GM19193 (cell line): Measurements from ENCODE around the gene DPEP2NB.
A peak's percentile ranks its signal among the peaks of the same experiment; 100 is the strongest.
"Not testable (repeated sequence)": the region's sequence is repeated elsewhere in the genome, so short reads cannot be mapped to it uniquely, and the experiment has no call there.

Experiments used
- POLR2A ChIP-seq: IDR thresholded peaks from 4 replicates; pipeline ENCODE4 v1.6.1; 2011; ENCODE audit not compliant: insufficient read depth, insufficient read length; ENCODE audit errors: extremely low read depth

The DPEP2NB gene

GRCh38 chr16:68028996-68029395 is 13.3 kb upstream of the DPEP2NB start:
- TF ChIP-seq POLR2A, result no peak

- TF ChIP-seq POLR2A, result peak; percentile 88
Observed at GRCh38 chr16:68022728-68023537, 7.2 kb upstream of the DPEP2NB start, which contains the start of the genes DDX28 and DUS2. Gene DDX28 (minus strand): TSS chr16:68023232. CDS start chr16:68023202, 30 bp downstream. Gene DUS2 (plus strand): TSS chr16:68023284. CDS start chr16:68038024, 14,740 bp downstream.

- TF ChIP-seq POLR2A, result no peak
Observed at GRCh38 chr16:68022278-68022727, 6.6 kb upstream of the DPEP2NB start.

- no peak for TF ChIP-seq POLR2A
Observed at GRCh38 chr16:68021490-68021889, 5.8 kb upstream of the DPEP2NB start.

GRCh38 chr16:68019167-68019680 is 3.5 kb upstream of the DPEP2NB start:
- TF ChIP-seq POLR2A, result no peak

GRCh38 chr16:68013440-68013839 is 2.3 kb downstream of the DPEP2NB start:
- TF ChIP-seq POLR2A, result no peak

- no peak for TF ChIP-seq POLR2A
Observed at GRCh38 chr16:68009157-68009735, 6.5 kb downstream of the DPEP2NB start.

GRCh38 chr16:68005786-68006286 is 9.9 kb downstream of the DPEP2NB start:
- TF ChIP-seq POLR2A, result no peak

- TF ChIP-seq POLR2A, result no peak
Observed at GRCh38 chr16:68005211-68005610, 10.5 kb downstream of the DPEP2NB start.

GRCh38 chr16:68003031-68003430 is 12.7 kb downstream of the DPEP2NB start:
- TF ChIP-seq POLR2A, result no peak

- TF ChIP-seq POLR2A, result no peak
Observed at GRCh38 chr16:68000450-68000849, 15.3 kb downstream of the DPEP2NB start.

- no peak for TF ChIP-seq POLR2A
Observed at GRCh38 chr16:67999985-68000384, 15.7 kb downstream of the DPEP2NB start.

- TF ChIP-seq POLR2A, result not testable (repeated sequence)
Observed at GRCh38 chr16:67998779-67999688, 16.7 kb downstream of the DPEP2NB start, which contains the start of gene DPEP2. Gene DPEP2 (minus strand): TSS chr16:67999484. CDS start chr16:67993212, 6,272 bp downstream.

- no peak for TF ChIP-seq POLR2A
Observed at GRCh38 chr16:67996666-67997065, 19.0 kb downstream of the DPEP2NB start.
